HEK293 (cell line): ENCODE results near the gene DCST1.
A peak's percentile ranks its signal among the peaks of the same experiment; 100 is the strongest.

Experiments used
- CTCF ChIA-PET: fragments of 350-600 bp; formaldehyde crosslinking; extraction: SDS; loops from one replicate; lab custom pipeline; 2021; ENCODE audit warnings: antibody characterized with exemption; lab: Yijun Ruan, JAX
- POLR2A ChIA-PET: fragments of 300-600 bp; formaldehyde crosslinking; extraction: SDS; loops from one replicate; lab custom pipeline; 2020; ENCODE audit warnings: antibody characterized with exemption, inconsistent platforms; lab: Yijun Ruan, JAX
- H3K27ac ChIP-seq: fragments of 200-500 bp; sonication (Bioruptor generic); 2 replicates; pipeline ENCODE4 v1.5.1; 2014; ENCODE audit warnings: low read depth, low read length, control low read depth, inconsistent platforms; ENCODE audit errors: extremely low read depth
- H3K36me3 ChIP-seq, 2 experiments: fragments of 200-500 bp in 1 of 2; sonication (Bioruptor generic) in 1 of 2; 1 replicate in 1 of 2; 2 replicates in 1 of 2; pipeline ENCODE4 v1.5.1; 2014 to 2017; ENCODE audit warnings: inconsistent platforms in 2 of 2, low read length in 2 of 2; ENCODE audit not compliant: control insufficient read depth in 2 of 2, insufficient read depth in 1 of 2
- H3K4me1 ChIP-seq: fragments of 200-500 bp; sonication (Bioruptor generic); 2 replicates; pipeline ENCODE4 v1.5.1; 2014; ENCODE audit warnings: mild to moderate bottlenecking, low read length, inconsistent platforms; ENCODE audit not compliant: control insufficient read depth, insufficient read depth
- H3K4me3 ChIP-seq: 2 replicates; pipeline ENCODE4 v1.5.1; 2011; ENCODE audit warnings: low read depth, mild to moderate bottlenecking, control low read depth, low read length, moderate library complexity
- H3K9me3 ChIP-seq: fragments of 200-500 bp; sonication (Bioruptor generic); 2 replicates; pipeline ENCODE4 v1.5.1; 2014; ENCODE audit warnings: low read depth, low read length, inconsistent platforms; ENCODE audit not compliant: control insufficient read depth, insufficient read depth
- BCL11A ChIP-seq: fragments of 450-650 bp; formaldehyde crosslinking; IDR thresholded peaks from 2 replicates; pipeline ENCODE4 v1.5.1; 2016; ENCODE audit warnings: low read depth, missing biosample characterization, missing genetic modification characterization
- GLIS1 ChIP-seq: fragments of 450-650 bp; formaldehyde crosslinking; IDR thresholded peaks from 2 replicates; pipeline ENCODE4 v1.5.1; 2016; ENCODE audit warnings: missing biosample characterization, missing genetic modification characterization
- KLF10 ChIP-seq: fragments of 450-650 bp; IDR thresholded peaks from 2 replicates; pipeline ENCODE4 v1.5.1; 2018; ENCODE audit warnings: missing biosample characterization, mild to moderate bottlenecking, missing genetic modification characterization
- KLF9 ChIP-seq: fragments of 450-650 bp; formaldehyde crosslinking; IDR thresholded peaks from 2 replicates; pipeline ENCODE4 v1.5.1; 2016; ENCODE audit warnings: missing biosample characterization, missing genetic modification characterization, low read depth
- OSR2 ChIP-seq: fragments of 450-650 bp; formaldehyde crosslinking; IDR thresholded peaks from 2 replicates; pipeline ENCODE4 v1.5.1; 2016; ENCODE audit warnings: missing biosample characterization, missing genetic modification characterization
- PBX3 ChIP-seq: sonication (generic); formaldehyde crosslinking; IDR thresholded peaks from 2 replicates; pipeline ENCODE4 v1.8.1; 2022; ENCODE audit warnings: mild to moderate bottlenecking, moderate library complexity, missing genetic modification reagents
- ZBTB1 ChIP-seq: fragments of 450-650 bp; formaldehyde crosslinking; IDR thresholded peaks from 2 replicates; pipeline ENCODE4 v1.5.1; 2016; ENCODE audit warnings: missing biosample characterization, missing genetic modification characterization
- ZBTB7A ChIP-seq: fragments of 450-650 bp; formaldehyde crosslinking; IDR thresholded peaks from 2 replicates; pipeline ENCODE4 v1.5.1; 2016; ENCODE audit warnings: low read depth, missing biosample characterization, missing genetic modification characterization
- ZNF10 ChIP-seq: fragments of 450-650 bp; formaldehyde crosslinking; IDR thresholded peaks from 2 replicates; pipeline ENCODE4 v1.5.1; 2017; ENCODE audit warnings: missing biosample characterization, missing genetic modification characterization
- ZNF223 ChIP-seq: fragments of 450-650 bp; formaldehyde crosslinking; IDR thresholded peaks from 2 replicates; pipeline ENCODE4 v1.5.1; 2016; ENCODE audit warnings: missing biosample characterization, missing genetic modification characterization
- ZNF266 ChIP-seq: fragments of 450-650 bp; formaldehyde crosslinking; IDR thresholded peaks from 2 replicates; pipeline ENCODE4 v1.5.1; 2016; ENCODE audit warnings: missing biosample characterization, missing genetic modification characterization, low read depth
- ZNF341 ChIP-seq: fragments of 450-650 bp; formaldehyde crosslinking; IDR thresholded peaks from 2 replicates; pipeline ENCODE4; 2016; ENCODE audit warnings: low read depth, missing biosample characterization, missing genetic modification characterization
- ZNF366 ChIP-seq: fragments of 450-650 bp; formaldehyde crosslinking; conservative IDR thresholded peaks from 2 replicates; pipeline ENCODE4 v1.5.1; 2016; ENCODE audit warnings: missing biosample characterization, missing genetic modification characterization
- ZNF398 ChIP-seq: fragments of 450-650 bp; formaldehyde crosslinking; IDR thresholded peaks from 2 replicates; pipeline ENCODE4 v1.5.1; 2017; ENCODE audit warnings: missing biosample characterization, missing genetic modification characterization
- ZNF423 ChIP-seq: fragments of 450-650 bp; formaldehyde crosslinking; IDR thresholded peaks from 2 replicates; pipeline ENCODE4 v1.5.1; 2016; ENCODE audit warnings: missing biosample characterization, missing genetic modification characterization
- ZNF514 ChIP-seq: fragments of 450-650 bp; formaldehyde crosslinking; IDR thresholded peaks from 2 replicates; pipeline ENCODE4 v1.5.1; 2016; ENCODE audit warnings: missing biosample characterization, missing genetic modification characterization
- ZNF558 ChIP-seq: fragments of 450-650 bp; formaldehyde crosslinking; IDR thresholded peaks from 2 replicates; pipeline ENCODE4 v1.5.1; 2016; ENCODE audit warnings: missing biosample characterization, missing genetic modification characterization
- ZNF623 ChIP-seq: fragments of 450-650 bp; formaldehyde crosslinking; IDR thresholded peaks from 2 replicates; pipeline ENCODE4 v1.5.1; 2016; ENCODE audit warnings: missing biosample characterization, missing genetic modification characterization
- ZNF654 ChIP-seq: fragments of 450-650 bp; formaldehyde crosslinking; IDR thresholded peaks from 2 replicates; pipeline ENCODE4 v1.5.1; 2016; ENCODE audit warnings: low read depth, missing biosample characterization, missing genetic modification characterization
- TF ChIP-seq, protein P1 (sequence below): fragments of 450-650 bp; formaldehyde crosslinking; IDR thresholded peaks from 2 replicates; pipeline ENCODE4 v1.5.1; 2016; ENCODE audit warnings: missing biosample characterization, missing genetic modification characterization, borderline replicate concordance
- TF ChIP-seq, protein P2 (sequence below): fragments of 450-650 bp; formaldehyde crosslinking; IDR thresholded peaks from 2 replicates; pipeline ENCODE4; 2016; ENCODE audit warnings: missing biosample characterization, missing genetic modification characterization
- TF ChIP-seq, protein P3 (sequence below): fragments of 450-650 bp; formaldehyde crosslinking; IDR thresholded peaks from 2 replicates; pipeline ENCODE4 v1.5.1; 2016; ENCODE audit warnings: missing biosample characterization, missing genetic modification characterization
- TF ChIP-seq, protein P4 (sequence below): fragments of 450-650 bp; formaldehyde crosslinking; IDR thresholded peaks from 2 replicates; pipeline ENCODE4 v1.5.1; 2016; ENCODE audit warnings: missing biosample characterization, missing genetic modification characterization

Gene DCST1

DNA sequence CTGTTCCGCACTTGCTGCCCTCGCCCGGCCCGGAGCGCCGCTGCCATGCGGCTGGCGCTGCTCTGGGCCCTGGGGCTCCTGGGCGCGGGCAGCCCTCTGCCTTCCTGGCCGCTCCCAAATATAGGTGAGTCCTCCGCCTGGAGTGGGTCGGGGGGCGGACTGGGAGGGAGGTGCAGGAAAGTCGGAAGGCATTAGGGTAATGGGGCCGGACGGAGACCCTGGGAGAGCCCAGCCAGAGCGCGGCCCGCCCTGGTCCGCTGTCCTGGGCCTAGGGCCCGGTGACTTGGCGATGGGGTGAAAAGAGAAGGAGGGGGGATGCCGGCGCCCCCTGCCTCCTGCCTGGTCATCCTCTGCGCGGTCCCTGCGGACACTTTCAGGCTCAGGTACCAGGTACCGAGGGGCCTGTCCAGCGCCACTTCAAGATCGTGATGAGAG is 17.7 kb downstream of the DCST1 start:
- peaks cover 0 to 26% of the 10 kb centered on the region in 2 experiments; a peak in 1 of 3 replicates for H3K36me3 ChIP-seq
- H3K4me3 ChIP-seq, result peak overlapping the region; percentile 66
- CTCF ChIA-PET, result interaction anchor here (0.6 to 3.6 kb wide), 21 partner anchors 9 to 117 kb away, joined by 3 to 32 read pairs (median 4); partner anchors contain the start of genes PBXIP1 and ZBTB7B
- peaks cover 9% of the 10 kb centered on the region for H3K4me1 ChIP-seq
- no peaks in the 10 kb centered on the region for H3K9me3 ChIP-seq
- H3K27ac ChIP-seq, result peak overlapping the region; percentile 57; the same call in 1 of the 2 replicates
- POLR2A ChIA-PET, result interaction anchor here (0.6 to 1.6 kb wide), 18 partner anchors 9 to 390 kb away, joined by 3 to 10 read pairs (median 4); partner anchors contain the start of genes EFNA3, FLAD1, KRTCAP2 and PBXIP1
- no peak for TF ChIP-seq ZNF558
- TF ChIP-seq, protein P1, sequence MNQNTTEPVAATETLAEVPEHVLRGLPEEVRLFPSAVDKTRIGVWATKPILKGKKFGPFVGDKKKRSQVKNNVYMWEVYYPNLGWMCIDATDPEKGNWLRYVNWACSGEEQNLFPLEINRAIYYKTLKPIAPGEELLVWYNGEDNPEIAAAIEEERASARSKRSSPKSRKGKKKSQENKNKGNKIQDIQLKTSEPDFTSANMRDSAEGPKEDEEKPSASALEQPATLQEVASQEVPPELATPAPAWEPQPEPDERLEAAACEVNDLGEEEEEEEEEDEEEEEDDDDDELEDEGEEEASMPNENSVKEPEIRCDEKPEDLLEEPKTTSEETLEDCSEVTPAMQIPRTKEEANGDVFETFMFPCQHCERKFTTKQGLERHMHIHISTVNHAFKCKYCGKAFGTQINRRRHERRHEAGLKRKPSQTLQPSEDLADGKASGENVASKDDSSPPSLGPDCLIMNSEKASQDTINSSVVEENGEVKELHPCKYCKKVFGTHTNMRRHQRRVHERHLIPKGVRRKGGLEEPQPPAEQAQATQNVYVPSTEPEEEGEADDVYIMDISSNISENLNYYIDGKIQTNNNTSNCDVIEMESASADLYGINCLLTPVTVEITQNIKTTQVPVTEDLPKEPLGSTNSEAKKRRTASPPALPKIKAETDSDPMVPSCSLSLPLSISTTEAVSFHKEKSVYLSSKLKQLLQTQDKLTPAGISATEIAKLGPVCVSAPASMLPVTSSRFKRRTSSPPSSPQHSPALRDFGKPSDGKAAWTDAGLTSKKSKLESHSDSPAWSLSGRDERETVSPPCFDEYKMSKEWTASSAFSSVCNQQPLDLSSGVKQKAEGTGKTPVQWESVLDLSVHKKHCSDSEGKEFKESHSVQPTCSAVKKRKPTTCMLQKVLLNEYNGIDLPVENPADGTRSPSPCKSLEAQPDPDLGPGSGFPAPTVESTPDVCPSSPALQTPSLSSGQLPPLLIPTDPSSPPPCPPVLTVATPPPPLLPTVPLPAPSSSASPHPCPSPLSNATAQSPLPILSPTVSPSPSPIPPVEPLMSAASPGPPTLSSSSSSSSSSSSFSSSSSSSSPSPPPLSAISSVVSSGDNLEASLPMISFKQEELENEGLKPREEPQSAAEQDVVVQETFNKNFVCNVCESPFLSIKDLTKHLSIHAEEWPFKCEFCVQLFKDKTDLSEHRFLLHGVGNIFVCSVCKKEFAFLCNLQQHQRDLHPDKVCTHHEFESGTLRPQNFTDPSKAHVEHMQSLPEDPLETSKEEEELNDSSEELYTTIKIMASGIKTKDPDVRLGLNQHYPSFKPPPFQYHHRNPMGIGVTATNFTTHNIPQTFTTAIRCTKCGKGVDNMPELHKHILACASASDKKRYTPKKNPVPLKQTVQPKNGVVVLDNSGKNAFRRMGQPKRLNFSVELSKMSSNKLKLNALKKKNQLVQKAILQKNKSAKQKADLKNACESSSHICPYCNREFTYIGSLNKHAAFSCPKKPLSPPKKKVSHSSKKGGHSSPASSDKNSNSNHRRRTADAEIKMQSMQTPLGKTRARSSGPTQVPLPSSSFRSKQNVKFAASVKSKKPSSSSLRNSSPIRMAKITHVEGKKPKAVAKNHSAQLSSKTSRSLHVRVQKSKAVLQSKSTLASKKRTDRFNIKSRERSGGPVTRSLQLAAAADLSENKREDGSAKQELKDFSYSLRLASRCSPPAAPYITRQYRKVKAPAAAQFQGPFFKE (tag by site-specific recombination), result no peak
- no peak for TF ChIP-seq BCL11A (tag by site-specific recombination)
- no peak for TF ChIP-seq OSR2
- no peak for TF ChIP-seq ZNF514 (tag by site-specific recombination)
- no peak for TF ChIP-seq KLF10 (tag by site-specific recombination)
- TF ChIP-seq, protein P2, sequence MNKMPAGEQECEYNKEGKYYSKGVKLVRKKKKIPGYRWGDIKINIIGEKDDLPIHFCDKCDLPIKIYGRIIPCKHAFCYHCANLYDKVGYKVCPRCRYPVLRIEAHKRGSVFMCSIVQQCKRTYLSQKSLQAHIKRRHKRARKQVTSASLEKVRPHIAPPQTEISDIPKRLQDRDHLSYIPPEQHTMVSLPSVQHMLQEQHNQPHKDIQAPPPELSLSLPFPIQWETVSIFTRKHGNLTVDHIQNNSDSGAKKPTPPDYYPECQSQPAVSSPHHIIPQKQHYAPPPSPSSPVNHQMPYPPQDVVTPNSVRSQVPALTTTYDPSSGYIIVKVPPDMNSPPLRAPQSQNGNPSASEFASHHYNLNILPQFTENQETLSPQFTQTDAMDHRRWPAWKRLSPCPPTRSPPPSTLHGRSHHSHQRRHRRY (tag by site-specific recombination), result no peak
- peak; percentile 78 for TF ChIP-seq ZNF341
- TF ChIP-seq ZNF654 (tag by site-specific recombination), result no peak
- TF ChIP-seq ZNF623 (tag by site-specific recombination), result no peak
- TF ChIP-seq PBX3 (CRISPR knock-in tag), result 0 out of 2 replicates have a peak, but pooled peaks have one; percentile 38
- TF ChIP-seq, protein P3, sequence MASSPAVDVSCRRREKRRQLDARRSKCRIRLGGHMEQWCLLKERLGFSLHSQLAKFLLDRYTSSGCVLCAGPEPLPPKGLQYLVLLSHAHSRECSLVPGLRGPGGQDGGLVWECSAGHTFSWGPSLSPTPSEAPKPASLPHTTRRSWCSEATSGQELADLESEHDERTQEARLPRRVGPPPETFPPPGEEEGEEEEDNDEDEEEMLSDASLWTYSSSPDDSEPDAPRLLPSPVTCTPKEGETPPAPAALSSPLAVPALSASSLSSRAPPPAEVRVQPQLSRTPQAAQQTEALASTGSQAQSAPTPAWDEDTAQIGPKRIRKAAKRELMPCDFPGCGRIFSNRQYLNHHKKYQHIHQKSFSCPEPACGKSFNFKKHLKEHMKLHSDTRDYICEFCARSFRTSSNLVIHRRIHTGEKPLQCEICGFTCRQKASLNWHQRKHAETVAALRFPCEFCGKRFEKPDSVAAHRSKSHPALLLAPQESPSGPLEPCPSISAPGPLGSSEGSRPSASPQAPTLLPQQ (tag by site-specific recombination), result no peak
- no peak for TF ChIP-seq ZNF423 (tag by site-specific recombination)
- TF ChIP-seq ZNF398 (tag by site-specific recombination), result no peak
- no peak for TF ChIP-seq KLF9 (tag by site-specific recombination)
- TF ChIP-seq GLIS1 (tag by site-specific recombination), result peak; percentile 35; the same call in 1 of the 2 replicates
- TF ChIP-seq ZBTB1, result no peak
- TF ChIP-seq ZNF10 (tag by site-specific recombination), result no peak
- TF ChIP-seq ZBTB7A, result peak; percentile 75; the same call in 1 of the 2 replicates
- TF ChIP-seq ZNF223 (tag by site-specific recombination), result peak; percentile 82
- TF ChIP-seq ZNF266 (tag by site-specific recombination), result no peak
- TF ChIP-seq, protein P4, sequence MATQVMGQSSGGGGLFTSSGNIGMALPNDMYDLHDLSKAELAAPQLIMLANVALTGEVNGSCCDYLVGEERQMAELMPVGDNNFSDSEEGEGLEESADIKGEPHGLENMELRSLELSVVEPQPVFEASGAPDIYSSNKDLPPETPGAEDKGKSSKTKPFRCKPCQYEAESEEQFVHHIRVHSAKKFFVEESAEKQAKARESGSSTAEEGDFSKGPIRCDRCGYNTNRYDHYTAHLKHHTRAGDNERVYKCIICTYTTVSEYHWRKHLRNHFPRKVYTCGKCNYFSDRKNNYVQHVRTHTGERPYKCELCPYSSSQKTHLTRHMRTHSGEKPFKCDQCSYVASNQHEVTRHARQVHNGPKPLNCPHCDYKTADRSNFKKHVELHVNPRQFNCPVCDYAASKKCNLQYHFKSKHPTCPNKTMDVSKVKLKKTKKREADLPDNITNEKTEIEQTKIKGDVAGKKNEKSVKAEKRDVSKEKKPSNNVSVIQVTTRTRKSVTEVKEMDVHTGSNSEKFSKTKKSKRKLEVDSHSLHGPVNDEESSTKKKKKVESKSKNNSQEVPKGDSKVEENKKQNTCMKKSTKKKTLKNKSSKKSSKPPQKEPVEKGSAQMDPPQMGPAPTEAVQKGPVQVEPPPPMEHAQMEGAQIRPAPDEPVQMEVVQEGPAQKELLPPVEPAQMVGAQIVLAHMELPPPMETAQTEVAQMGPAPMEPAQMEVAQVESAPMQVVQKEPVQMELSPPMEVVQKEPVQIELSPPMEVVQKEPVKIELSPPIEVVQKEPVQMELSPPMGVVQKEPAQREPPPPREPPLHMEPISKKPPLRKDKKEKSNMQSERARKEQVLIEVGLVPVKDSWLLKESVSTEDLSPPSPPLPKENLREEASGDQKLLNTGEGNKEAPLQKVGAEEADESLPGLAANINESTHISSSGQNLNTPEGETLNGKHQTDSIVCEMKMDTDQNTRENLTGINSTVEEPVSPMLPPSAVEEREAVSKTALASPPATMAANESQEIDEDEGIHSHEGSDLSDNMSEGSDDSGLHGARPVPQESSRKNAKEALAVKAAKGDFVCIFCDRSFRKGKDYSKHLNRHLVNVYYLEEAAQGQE (tag by site-specific recombination), result peak; percentile 22; the same call in 1 of the 2 replicates
- no peak for TF ChIP-seq ZNF366 (tag by site-specific recombination)
